SK-N-MC (cell line): ENCODE data around the gene WWC1.

Experiments used
- DNase-seq: peaks from one replicate; pipeline ENCODE4 v3.0.0-alpha.2; 2011; ENCODE audit warnings: low read depth, low spot score
- H3K27ac ChIP-seq: fragments of 200-600 bp; sonication (generic); 2 replicates; pipeline ENCODE4 v1.5.1; 2016; ENCODE audit warnings: mixed run types
- H3K36me3 ChIP-seq: fragments of 200-600 bp; sonication (generic); 2 replicates; pipeline ENCODE4 v1.6.1; 2017; ENCODE audit warnings: antibody characterized with exemption, low read length, mixed read lengths; ENCODE audit not compliant: insufficient read depth
- H3K4me3 ChIP-seq: fragments of 200-600 bp; sonication (generic); 2 replicates; pipeline ENCODE4 v1.5.1; 2016
- H3K9ac ChIP-seq: fragments of 200-600 bp; sonication (generic); 2 replicates; pipeline ENCODE4 v1.8.0; 2017; ENCODE audit warnings: mixed run types, mixed read lengths; ENCODE audit not compliant: insufficient read length
- H3K9me3 ChIP-seq: fragments of 200-600 bp; sonication (generic); 2 replicates; pipeline ENCODE4 v1.6.1; 2017; ENCODE audit warnings: low read depth, mild to moderate bottlenecking, antibody characterized with exemption, low read length, moderate library complexity, mixed read lengths
- EZH2 ChIP-seq: fragments of 200-600 bp; sonication (generic); IDR thresholded peaks from one replicate; pipeline ENCODE4 v1.6.1; 2017; ENCODE audit warnings: antibody characterized with exemption
- FOXP2 ChIP-seq: optimal IDR thresholded peaks from 2 replicates; pipeline ENCODE3; 2011; ENCODE audit warnings: mild to moderate bottlenecking, moderate library complexity; ENCODE audit not compliant: insufficient read depth; ENCODE audit errors: extremely low read length, control extremely low read depth
- POLR2AphosphoS5 ChIP-seq: IDR thresholded peaks from 2 replicates; pipeline ENCODE4 v1.6.1; 2012; ENCODE audit warnings: mild to moderate bottlenecking, low read depth, low read length, borderline replicate concordance

The WWC1 gene

GRCh38 chr5:168393773-168394172, 102.3 kb downstream of the WWC1 start:
- DNase-seq, result no peak
- H3K9ac ChIP-seq, result no peak overlapping the region
- no peak for TF ChIP-seq POLR2AphosphoS5
- TF ChIP-seq EZH2, result no peak
- no peak for TF ChIP-seq FOXP2
- H3K27ac ChIP-seq, result no peak overlapping the region
- no peaks in the 10 kb centered on the region for H3K9me3 ChIP-seq
- H3K36me3 ChIP-seq, result no peaks in the 10 kb centered on the region
- H3K4me3 ChIP-seq, result no peak overlapping the region

DNA sequence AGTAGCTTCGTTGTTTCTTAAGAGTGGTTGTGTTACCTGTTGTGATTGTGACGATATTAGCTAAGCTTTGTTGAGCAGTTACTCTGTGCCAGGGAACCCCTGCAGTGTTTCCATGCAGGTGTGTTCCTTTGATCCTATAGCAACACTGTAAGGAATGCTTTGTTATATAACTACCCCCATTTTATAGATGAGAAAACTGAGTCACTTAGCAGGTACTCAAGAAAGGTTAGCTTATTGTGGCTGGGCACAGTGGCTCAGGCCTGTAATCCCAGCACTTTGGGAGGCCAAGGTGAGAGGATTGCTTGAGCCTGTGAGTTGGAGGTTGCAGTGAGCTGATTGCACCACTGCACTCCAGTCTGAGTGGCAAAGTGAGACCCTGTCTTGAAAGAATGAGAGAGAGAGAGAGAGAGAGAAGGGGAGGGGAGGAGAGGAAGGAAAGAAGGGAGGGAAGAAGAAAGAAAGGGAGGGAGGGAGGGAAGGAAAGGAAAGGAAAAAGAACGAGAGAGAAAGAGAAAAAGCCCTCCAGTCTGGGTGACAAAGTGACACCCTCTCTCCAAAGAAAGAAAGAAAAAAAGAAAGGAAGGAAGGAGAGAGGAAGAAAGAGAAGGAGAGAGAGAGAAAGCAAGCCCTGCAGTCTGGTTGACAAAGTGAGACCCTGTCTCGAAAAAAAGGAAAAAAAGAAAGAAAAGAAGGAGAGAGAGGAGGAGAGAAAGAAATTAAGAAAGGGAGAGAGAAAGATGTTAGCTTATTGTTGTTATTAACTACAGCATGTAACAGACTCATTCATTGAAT, 109.2 kb downstream of the WWC1 start:
- H3K27ac ChIP-seq, result no peak overlapping the region
- DNase-seq, result no peak
- H3K9me3 ChIP-seq, result no peaks in the 10 kb centered on the region
- H3K36me3 ChIP-seq, result no peaks in the 10 kb centered on the region
- H3K4me3 ChIP-seq, result no peak overlapping the region
- H3K9ac ChIP-seq, result no peak overlapping the region
- TF ChIP-seq EZH2, result no peak
- no peak for TF ChIP-seq POLR2AphosphoS5
- TF ChIP-seq FOXP2, result no peak

- H3K27ac ChIP-seq, result no peak overlapping the region
- H3K9me3 ChIP-seq, result no peaks in the 10 kb centered on the region
- no peak overlapping the region for H3K4me3 ChIP-seq
- H3K36me3 ChIP-seq, result no peaks in the 10 kb centered on the region
- TF ChIP-seq EZH2, result no peak
- no peak for TF ChIP-seq FOXP2
- TF ChIP-seq POLR2AphosphoS5, result no peak
- no peak overlapping the region for H3K9ac ChIP-seq
- DNase-seq, result no peak
Measured at GRCh38 chr5:168401226-168401625, 109.8 kb downstream of the WWC1 start.

DNA sequence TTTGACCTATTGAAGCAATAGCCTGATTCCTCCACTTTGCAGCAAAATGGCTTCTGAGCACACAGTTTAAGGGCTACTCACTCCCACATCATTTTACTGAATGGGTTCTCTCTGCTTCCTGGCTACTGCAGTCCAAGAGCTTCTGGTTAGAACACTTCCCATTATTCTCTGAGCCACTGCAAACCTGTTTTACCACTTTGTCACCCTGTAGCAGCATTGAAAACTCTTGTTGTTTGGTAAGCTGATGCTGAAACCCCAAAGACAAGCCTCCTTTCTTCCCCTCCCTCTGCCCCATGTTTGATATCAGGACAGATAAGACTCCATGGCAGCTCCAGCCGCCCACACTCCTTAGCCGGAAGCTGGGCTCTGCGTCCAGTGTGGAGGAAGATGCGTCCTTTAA, 110.4 kb downstream of the WWC1 start:
- no peak overlapping the region for H3K27ac ChIP-seq
- no peak overlapping the region for H3K9ac ChIP-seq
- TF ChIP-seq EZH2 (no peak), FOXP2 (no peak), POLR2AphosphoS5 (no peak)

DNA sequence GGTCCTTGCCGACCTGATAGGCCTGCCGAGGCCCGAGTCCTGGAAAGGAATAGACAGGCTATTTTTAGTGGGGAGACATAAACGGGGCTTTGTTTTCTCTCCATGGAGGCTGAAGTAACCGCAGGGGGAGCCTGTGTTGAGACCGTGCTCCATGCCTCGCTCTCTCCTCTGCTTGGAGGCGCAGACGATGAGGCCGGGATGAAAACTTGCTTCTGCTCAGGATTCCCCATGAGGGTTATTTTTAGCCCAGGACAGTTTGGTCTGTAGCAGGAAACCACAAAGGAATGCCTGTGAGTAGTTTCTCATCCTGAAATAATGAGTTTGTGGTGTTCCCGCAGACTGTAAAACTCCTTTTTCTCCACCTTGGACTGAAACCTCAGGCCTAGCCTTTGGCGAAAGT, 112.9 kb downstream of the WWC1 start:
- no peak overlapping the region for H3K9ac ChIP-seq
- TF ChIP-seq POLR2AphosphoS5 (no peak), EZH2 (no peak), FOXP2 (no peak)
- no peak for DNase-seq

More for the DNA sequence above, 110.4 kb downstream of the WWC1 start:
- H3K9me3 ChIP-seq, result no peaks in the 10 kb centered on the region
- H3K36me3 ChIP-seq, result no peaks in the 10 kb centered on the region
- no peak overlapping the region for H3K4me3 ChIP-seq
- DNase-seq, result no peak

GRCh38 chr5:168407211-168407610, 115.8 kb downstream of the WWC1 start:
- TF ChIP-seq FOXP2, result no peak
- TF ChIP-seq EZH2, result no peak
- TF ChIP-seq POLR2AphosphoS5, result no peak
- Histone ChIP-seq H3K9me3 (no peaks in the 10 kb centered on the region), H3K9ac (no peak overlapping the region), H3K4me3 (no peak overlapping the region), H3K36me3 (no peaks in the 10 kb centered on the region), H3K27ac (no peak overlapping the region)
- no peak for DNase-seq

More for the DNA sequence above, 112.9 kb downstream of the WWC1 start:
- no peak overlapping the region for H3K4me3 ChIP-seq
- no peaks in the 10 kb centered on the region for H3K36me3 ChIP-seq
- no peak overlapping the region for H3K27ac ChIP-seq
- no peaks in the 10 kb centered on the region for H3K9me3 ChIP-seq

DNA sequence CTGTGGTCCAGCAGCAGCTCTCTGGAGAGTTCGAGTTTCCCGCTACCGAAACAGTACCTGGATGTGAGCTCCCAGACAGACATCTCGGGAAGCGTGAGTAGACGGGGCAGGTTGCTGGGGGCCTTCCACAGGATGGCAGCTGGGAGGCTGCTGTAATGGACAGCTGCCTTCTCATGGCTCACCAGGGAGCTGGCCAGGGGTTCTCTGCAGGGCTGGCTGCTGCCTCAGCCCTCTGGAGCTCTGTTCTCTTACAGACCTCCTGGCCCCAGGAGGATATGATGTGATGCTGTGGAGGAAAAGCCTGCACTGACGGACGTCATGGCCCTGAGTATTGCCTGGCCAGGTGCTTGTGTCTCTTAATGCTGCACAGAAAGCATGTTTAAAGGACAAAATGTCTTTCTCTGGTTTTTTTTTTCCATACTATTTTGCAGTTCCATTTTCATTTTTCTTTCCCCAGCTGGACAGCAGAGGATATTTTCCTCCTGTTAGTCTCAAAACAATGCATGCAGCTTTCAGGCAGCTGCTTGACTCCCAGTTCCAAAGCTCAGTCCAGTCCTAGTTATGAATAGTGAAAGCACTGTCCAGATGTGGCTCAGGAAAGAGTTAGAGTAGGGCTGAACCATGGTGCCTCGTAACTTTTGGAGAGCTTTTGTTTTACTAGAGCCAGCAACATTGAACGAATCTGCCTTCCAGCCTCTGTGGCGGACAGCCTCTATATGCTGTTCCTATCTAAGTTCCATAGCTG, 117.3 kb downstream of the WWC1 start:
- H3K36me3 ChIP-seq, result no peaks in the 10 kb centered on the region
- H3K9ac ChIP-seq, result no peak overlapping the region
- no peaks in the 10 kb centered on the region for H3K9me3 ChIP-seq
- no peak for DNase-seq
- no peak overlapping the region for H3K4me3 ChIP-seq
- no peak overlapping the region for H3K27ac ChIP-seq
- TF ChIP-seq FOXP2 (no peak), EZH2 (no peak), POLR2AphosphoS5 (no peak)

DNA sequence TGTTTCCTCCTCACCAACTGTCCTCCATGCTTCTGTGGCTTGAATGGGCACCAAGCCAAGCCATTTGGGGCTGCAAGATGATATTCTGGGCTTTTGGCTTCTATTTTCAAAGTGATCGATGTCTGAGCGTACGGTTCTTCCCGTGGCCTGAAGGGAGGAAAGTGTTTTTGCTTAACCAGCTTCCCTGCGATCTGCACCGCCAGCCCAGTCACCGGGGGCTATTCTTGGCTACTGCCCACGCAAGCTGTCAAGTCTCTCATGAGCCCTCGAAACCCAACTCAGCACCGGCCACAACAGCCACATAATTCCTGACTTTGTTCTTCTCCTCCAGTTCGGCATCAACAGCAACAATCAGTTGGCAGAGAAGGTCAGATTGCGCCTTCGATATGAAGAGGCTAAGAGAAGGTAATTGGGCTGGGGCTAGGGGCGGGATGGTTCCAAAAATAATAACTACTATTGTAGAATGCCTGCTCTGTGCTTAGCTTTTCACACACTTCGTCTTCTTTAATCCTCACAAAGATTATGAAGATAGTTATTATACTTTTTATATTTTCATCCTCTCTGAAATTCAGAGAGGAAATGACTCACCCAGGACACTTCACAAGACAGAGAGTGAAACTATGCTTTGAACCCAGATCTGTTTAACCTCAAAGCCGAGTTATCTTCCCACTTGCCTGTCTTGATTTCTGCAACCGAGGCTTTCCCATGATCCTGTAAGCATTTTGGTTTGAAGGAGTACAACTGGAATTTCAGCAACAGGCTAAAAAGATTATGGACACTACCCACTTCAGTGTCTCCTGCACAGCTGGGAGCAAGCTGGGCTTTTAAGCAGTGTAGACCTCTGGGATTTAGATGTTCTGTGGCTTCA, 118.4 kb downstream of the WWC1 start:
- H3K9me3 ChIP-seq, result no peaks in the 10 kb centered on the region
- no peaks in the 10 kb centered on the region for H3K36me3 ChIP-seq
- no peak overlapping the region for H3K9ac ChIP-seq
- DNase-seq, result no peak
- H3K27ac ChIP-seq, result no peak overlapping the region
- H3K4me3 ChIP-seq, result no peak overlapping the region
- TF ChIP-seq EZH2, result no peak
- TF ChIP-seq POLR2AphosphoS5, result no peak
- TF ChIP-seq FOXP2, result no peak
